WERI-Rb-1 (cell line): Measurements from ENCODE around the gene TSPAN18.

Experiments used
- DNase-seq: peaks from one replicate; pipeline ENCODE4 v3.0.0-alpha.2; 2020
- H3K27ac ChIP-seq: fragments of 250-450 bp; sonication (Bioruptor Pico); 2 replicates; pipeline ENCODE4 v1.5.1; 2020; ENCODE audit warnings: mild to moderate bottlenecking, moderate library complexity
- H3K27me3 ChIP-seq: fragments of 250-450 bp; sonication (Bioruptor Pico); 2 replicates; pipeline ENCODE4 v1.5.1; 2021; ENCODE audit warnings: mild to moderate bottlenecking, low read depth, moderate library complexity; ENCODE audit not compliant: insufficient read depth, severe bottlenecking
- H3K36me3 ChIP-seq: fragments of 250-450 bp; sonication (Bioruptor Pico); 2 replicates; pipeline ENCODE4 v1.5.1; 2020; ENCODE audit warnings: mild to moderate bottlenecking, moderate library complexity
- H3K4me3 ChIP-seq: 2 replicates; pipeline ENCODE4 v1.5.1; 2011; ENCODE audit warnings: low read depth, mild to moderate bottlenecking, control low read depth, low read length
- H3K9me3 ChIP-seq: fragments of 250-450 bp; sonication (Bioruptor Pico); 2 replicates; pipeline ENCODE4 v1.5.1; 2021; ENCODE audit warnings: mild to moderate bottlenecking, moderate library complexity; ENCODE audit not compliant: severe bottlenecking
- CTCF ChIP-seq: IDR thresholded peaks from 2 replicates; pipeline ENCODE4 v1.5.1; 2011; ENCODE audit warnings: low read depth, mild to moderate bottlenecking, control low read depth, inconsistent platforms, low read length

Gene TSPAN18

GRCh38 chr11:44893846-44894617, 167.3 kb downstream of the TSPAN18 start:
- Histone ChIP-seq H3K36me3 (peaks cover 6% of the 10 kb centered on the region; the same call in 1 of the 2 replicates), H3K9me3 (peaks cover 2% of the 10 kb centered on the region), H3K4me3 (peak overlapping the region; percentile 7; the same call in 1 of the 2 replicates), H3K27ac (peak overlapping the region; percentile 82), H3K27me3 (no peaks in the 10 kb centered on the region)
- peak; percentile 99 for DNase-seq
- peak; percentile 97 for TF ChIP-seq CTCF

DNA sequence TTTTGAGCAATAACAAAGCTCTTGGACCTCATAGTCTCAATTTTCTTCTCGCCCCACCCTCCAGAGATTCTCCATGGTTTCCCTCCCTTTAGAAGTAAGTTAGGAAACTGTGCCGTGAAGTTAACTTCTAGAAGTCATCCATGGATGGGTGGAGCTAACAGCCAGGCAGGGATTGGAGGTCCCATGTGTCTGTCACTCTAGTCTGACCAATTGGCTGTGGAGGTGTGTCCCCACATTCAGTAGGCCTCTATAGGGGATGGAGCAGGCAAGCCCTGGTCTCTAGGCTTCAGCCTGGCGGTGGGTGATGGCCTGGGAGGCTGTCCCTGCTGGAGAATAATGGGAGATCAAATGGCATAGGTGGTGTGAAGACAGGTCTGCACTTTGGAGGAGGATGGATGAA, 173.2 kb downstream of the TSPAN18 start:
- no peak for TF ChIP-seq CTCF
- Histone ChIP-seq H3K27me3 (no peaks in the 10 kb centered on the region), H3K36me3 (peaks cover 7% of the 10 kb centered on the region; the same call in 1 of the 2 replicates), H3K9me3 (peaks cover 2% of the 10 kb centered on the region), H3K27ac (no peak overlapping the region), H3K4me3 (no peak overlapping the region)
- peak; percentile 53 for DNase-seq

DNA sequence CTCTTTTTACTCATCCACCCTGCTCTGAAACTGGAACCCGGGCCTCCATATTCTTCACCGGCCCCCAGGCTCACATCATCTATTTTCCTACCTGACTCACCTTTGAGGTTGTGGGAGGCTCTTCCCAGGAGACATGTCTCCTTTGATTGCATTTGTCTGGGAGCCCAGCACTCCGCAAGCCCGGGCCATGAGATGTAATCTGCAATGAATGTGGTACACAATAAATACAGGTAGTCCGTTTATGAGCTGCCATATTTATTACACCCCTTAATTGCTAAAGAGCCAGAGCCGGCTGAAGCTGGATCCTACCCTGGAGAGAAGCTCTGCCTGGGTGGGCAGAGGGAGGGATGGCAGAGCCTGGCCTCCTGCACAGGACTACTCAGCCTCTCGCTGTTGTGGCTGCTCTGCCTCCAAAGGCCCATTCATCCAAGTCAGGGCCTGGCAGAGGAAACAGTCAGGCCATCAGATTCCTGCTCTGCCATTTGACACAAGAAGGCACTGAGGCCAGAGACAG, 174.4 kb downstream of the TSPAN18 start:
- H3K9me3 ChIP-seq = peaks cover 2% of the 10 kb centered on the region
- no peak for TF ChIP-seq CTCF
- DNase-seq = no peak

GRCh38 chr11:44901786-44902185, 175.0 kb downstream of the TSPAN18 start:
- no peaks in the 10 kb centered on the region for H3K27me3 ChIP-seq

More for the DNA sequence above, 174.4 kb downstream of the TSPAN18 start:
- no peaks in the 10 kb centered on the region for H3K27me3 ChIP-seq
- H3K36me3 ChIP-seq = peaks cover 7% of the 10 kb centered on the region; the same call in 1 of the 2 replicates
- no peak overlapping the region for H3K4me3 ChIP-seq
- no peak overlapping the region for H3K27ac ChIP-seq

DNA sequence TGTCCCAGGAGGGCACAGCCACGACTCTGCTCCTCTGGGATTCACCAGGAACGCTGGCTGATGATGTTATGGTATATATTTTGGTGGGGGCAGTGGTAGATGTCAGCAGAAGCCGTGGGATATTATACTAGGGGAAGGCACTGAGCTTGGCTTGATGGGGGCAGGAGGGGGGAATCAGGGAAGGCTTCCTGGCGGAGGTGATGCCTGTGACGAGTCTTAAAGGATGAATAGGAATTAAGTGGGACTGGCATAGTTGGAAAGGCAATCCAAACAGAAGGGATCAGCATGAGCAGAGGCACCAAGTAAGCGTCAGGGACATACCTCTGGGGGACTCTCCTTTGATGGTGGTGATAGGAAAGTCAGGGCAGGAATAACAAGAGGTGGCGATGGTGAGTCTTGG, 176.3 kb downstream of the TSPAN18 start:
- TF ChIP-seq CTCF = no peak
- no peak overlapping the region for H3K4me3 ChIP-seq
- H3K27me3 ChIP-seq = no peaks in the 10 kb centered on the region
- peaks cover 2% of the 10 kb centered on the region for H3K9me3 ChIP-seq
- no peak for DNase-seq
- no peak overlapping the region for H3K27ac ChIP-seq
- H3K36me3 ChIP-seq = peaks cover 7% of the 10 kb centered on the region; the same call in 1 of the 2 replicates

More at GRCh38 chr11:44901786-44902185, 175.0 kb downstream of the TSPAN18 start:
- H3K9me3 ChIP-seq = peaks cover 2% of the 10 kb centered on the region
- no peak for TF ChIP-seq CTCF
- H3K27ac ChIP-seq = no peak overlapping the region
- peaks cover 7% of the 10 kb centered on the region; the same call in 1 of the 2 replicates for H3K36me3 ChIP-seq
- DNase-seq = no peak
- H3K4me3 ChIP-seq = no peak overlapping the region
